ENCODE measurements around the gene GOLGA2. TPM values are rescaled to one million over a fixed set of nuclear protein-coding genes. Genes with fewer than 3 reads are reported as not detected.
"Not testable (repeated sequence)": the region's sequence is repeated elsewhere in the genome, so short reads cannot be mapped to it uniquely, and the experiment has no call there.

The GOLGA2 gene
- total RNA-seq, 1 donor from 2014 or later: 74.9 TPM

DNA sequence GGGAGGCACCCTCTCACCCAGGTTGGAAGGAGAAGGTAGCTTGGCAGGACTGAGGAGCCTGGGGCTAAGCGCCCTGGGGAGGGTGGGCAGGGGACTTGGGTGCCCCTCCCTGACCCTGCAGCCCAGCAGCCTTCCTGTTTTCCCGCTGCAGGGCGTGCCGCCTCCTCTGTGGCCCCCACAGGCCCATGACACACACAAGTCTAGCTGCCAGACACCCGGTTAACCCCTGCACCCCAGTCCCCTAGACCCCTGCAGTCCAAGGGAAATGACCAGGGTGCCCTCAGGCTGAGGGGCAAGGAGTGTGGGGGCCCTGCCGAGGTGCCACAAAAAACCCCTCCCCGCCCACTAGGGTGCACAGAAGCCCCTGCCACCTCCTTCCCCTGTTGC, 33.0 kb downstream of the GOLGA2 start:
- H3K9me3 ChIP-seq: no peaks in the 10 kb centered on the region
- peak overlapping the region in 1 of 2 donors; percentile 60 for H3K27ac ChIP-seq
- TF ChIP-seq, protein P1, sequence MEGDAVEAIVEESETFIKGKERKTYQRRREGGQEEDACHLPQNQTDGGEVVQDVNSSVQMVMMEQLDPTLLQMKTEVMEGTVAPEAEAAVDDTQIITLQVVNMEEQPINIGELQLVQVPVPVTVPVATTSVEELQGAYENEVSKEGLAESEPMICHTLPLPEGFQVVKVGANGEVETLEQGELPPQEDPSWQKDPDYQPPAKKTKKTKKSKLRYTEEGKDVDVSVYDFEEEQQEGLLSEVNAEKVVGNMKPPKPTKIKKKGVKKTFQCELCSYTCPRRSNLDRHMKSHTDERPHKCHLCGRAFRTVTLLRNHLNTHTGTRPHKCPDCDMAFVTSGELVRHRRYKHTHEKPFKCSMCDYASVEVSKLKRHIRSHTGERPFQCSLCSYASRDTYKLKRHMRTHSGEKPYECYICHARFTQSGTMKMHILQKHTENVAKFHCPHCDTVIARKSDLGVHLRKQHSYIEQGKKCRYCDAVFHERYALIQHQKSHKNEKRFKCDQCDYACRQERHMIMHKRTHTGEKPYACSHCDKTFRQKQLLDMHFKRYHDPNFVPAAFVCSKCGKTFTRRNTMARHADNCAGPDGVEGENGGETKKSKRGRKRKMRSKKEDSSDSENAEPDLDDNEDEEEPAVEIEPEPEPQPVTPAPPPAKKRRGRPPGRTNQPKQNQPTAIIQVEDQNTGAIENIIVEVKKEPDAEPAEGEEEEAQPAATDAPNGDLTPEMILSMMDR (IDR thresholded peaks at IDR 0.05): no peak
- DNase-seq (ENCODE audit: low spot score in 2 of 2): no peak
- intact Hi-C loops (cut with DNase I): no loop called here
- H3K4me1 ChIP-seq: no peaks in the 10 kb centered on the region
- H3K27me3 ChIP-seq: peaks cover 6% of the 10 kb centered on the region
- H3K36me3 ChIP-seq: no peaks in the 10 kb centered on the region
- no peak overlapping the region for H3K4me3 ChIP-seq

DNA sequence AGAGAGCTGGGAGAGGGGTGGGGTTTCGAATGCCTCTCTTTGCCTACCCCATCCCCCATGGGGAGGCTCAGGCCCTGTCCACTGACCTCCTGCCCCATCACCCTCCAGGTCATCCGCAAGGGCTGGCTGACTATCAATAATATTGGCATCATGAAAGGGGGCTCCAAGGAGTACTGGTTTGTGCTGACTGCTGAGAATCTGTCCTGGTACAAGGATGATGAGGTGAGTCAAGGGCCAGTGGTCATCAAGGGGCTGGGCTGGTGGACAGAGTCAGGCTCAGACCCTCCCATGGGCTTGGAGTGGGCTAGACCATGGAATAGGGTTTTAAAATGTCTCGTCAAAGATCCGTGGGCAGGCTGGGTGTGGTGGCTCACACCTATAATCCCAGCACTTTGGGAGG, 33.7 kb downstream of the GOLGA2 start:
- TF ChIP-seq, protein P1 (IDR thresholded peaks at IDR 0.05): no peak
- peaks cover 6% of the 10 kb centered on the region for H3K27me3 ChIP-seq
- no peaks in the 10 kb centered on the region for H3K36me3 ChIP-seq
- no peak overlapping the region for H3K27ac ChIP-seq
- H3K4me1 ChIP-seq: no peaks in the 10 kb centered on the region
- H3K4me3 ChIP-seq: no peak overlapping the region
- H3K9me3 ChIP-seq: no peaks in the 10 kb centered on the region
- intact Hi-C loops (cut with DNase I): no loop called here
- DNase-seq (ENCODE audit: low spot score in 2 of 2): no peak

DNA sequence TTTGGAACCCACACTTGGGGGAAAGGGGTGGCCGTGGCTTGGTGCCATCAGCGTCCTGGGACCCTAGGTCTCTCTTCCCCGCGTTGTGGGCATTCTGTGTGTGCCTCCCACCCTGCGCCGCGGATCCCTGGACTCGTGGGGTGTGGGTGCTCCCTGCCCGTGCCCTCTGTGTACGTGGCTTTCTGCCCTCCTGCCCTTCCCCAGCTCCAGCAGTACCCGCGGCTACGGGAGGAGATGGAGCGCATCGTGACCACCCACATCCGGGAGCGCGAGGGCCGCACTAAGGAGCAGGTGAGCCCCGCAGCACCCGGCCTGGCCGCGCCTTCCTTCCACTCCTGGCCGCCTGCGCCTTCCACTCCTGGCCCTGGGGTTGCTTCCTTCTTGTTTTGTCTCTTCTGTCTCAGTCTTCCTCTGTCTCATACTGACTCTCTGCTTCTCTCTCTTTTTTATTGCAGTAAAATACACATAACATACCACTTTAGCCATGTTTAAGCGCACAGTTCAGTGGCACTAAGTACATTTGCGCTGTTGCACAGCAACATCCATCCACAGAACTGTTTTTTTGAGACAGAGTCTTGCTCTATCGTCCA, 41.9 kb downstream of the GOLGA2 start:
- no peaks in the 10 kb centered on the region for H3K27me3 ChIP-seq
- no peak overlapping the region for H3K4me3 ChIP-seq
- no peaks in the 10 kb centered on the region for H3K36me3 ChIP-seq
- TF ChIP-seq, protein P1 (IDR thresholded peaks at IDR 0.05): no peak
- DNase-seq (ENCODE audit: low spot score in 2 of 2): no peak
- H3K4me1 ChIP-seq: no peaks in the 10 kb centered on the region
- no peak overlapping the region for H3K27ac ChIP-seq
- no peaks in the 10 kb centered on the region for H3K9me3 ChIP-seq
- intact Hi-C loops (cut with DNase I): no loop called here

DNA sequence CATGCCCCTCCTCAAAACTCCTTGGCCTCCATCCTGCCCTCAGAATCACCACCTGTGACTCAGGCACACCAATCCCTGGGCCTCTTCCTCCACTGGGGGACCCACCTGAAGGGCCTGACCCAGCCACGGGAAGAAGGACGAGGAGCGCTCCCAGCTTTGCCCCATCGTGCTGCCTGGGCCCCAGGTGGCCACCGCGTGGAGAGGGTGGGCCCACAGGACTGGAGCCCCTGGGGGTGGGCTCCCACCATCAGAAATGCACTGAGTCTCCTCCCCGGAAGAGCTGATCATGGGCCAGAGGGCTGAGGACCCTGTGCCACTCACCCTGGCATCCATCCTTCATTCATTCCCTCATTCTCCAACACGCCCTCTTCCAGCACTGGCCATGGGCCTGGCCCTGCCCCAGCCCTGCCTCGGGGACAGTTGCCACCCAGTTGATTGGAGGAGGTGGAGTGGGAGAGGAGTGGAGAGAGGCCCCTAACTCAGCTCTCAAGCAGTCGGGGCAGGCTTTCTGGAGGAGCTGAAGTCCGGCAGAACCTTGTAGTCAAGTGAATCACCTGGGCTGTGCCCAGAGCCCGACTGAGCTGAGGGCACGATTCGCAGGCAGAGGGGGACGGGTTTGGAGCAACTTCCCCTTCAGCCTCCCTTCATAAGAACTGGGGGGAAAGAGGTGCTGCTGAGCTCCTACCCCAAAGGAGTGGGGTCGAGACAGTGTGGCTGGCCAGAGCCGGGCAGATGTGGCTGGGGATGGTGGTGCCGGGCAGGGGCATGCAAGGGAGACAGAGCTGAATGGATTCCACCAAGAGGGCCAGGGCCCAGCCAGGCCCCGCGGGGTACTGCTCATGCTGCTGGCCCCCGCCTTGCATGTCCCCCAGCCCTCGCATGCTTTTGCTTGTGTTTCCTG, 43.0 kb downstream of the GOLGA2 start:
- H3K36me3 ChIP-seq: no peaks in the 10 kb centered on the region
- H3K9me3 ChIP-seq: no peaks in the 10 kb centered on the region
- peak overlapping the region in 1 of 2 donors; percentile 3 for H3K27ac ChIP-seq
- no peaks in the 10 kb centered on the region for H3K27me3 ChIP-seq
- no peak for DNase-seq (ENCODE audit: low spot score in 2 of 2)
- H3K4me3 ChIP-seq: no peak overlapping the region
- H3K4me1 ChIP-seq: no peaks in the 10 kb centered on the region
- intact Hi-C loops (cut with DNase I): no loop called here
- TF ChIP-seq, protein P1 (IDR thresholded peaks at IDR 0.05): no peak

DNA sequence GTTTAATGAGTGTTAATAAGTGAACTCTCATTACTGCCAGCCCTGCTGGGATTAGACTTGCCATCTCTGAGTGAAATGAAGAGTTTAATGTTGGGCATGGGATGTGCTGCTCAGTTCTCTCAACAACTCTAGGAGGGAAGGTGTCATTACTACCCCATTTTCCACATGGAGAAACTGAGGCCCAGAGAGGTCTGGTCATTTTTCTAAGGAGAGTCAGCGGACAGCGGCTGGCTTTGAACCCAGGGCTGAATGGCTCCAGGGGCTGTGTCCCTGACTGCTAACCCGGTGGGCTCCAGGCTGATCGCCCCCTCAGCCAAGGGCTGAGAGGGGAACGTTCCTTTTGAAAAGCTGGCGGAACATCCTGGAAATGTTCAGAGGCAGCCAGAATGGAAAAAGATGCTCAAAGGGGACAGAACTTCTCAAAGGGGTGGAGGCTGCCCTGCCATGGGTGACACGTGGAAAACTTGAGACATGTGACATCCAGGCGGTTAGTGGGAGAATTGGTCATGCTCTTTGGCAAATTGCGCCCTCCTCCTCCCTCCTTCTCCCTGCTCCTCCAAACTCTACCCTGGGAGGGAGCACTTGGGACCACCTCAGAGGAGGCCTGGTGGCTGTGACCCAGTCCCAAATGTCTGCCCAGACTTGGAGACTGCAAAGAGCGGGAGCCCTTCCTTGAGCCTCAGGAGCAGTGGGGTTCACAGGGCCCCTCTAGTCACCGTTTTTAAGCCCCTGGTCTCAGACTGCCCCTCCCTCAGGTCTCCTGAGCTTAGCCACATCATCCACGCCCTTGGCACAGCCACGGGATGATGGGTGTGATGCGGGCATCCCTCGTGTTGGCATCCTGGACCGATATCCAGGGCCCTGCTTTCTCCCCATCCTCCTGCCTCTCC, 43.9 kb downstream of the GOLGA2 start:
- intact Hi-C loops (cut with DNase I): no loop called here
- Histone ChIP-seq H3K9me3 (no peaks in the 10 kb centered on the region), H3K27ac (peak overlapping the region in 1 of 2 donors; percentile 3), H3K36me3 (no peaks in the 10 kb centered on the region), H3K27me3 (no peaks in the 10 kb centered on the region), H3K4me3 (no peak overlapping the region), H3K4me1 (no peaks in the 10 kb centered on the region)
- DNase-seq (ENCODE audit: low spot score in 2 of 2): no peak
- TF ChIP-seq, protein P1 (IDR thresholded peaks at IDR 0.05): no peak

DNA sequence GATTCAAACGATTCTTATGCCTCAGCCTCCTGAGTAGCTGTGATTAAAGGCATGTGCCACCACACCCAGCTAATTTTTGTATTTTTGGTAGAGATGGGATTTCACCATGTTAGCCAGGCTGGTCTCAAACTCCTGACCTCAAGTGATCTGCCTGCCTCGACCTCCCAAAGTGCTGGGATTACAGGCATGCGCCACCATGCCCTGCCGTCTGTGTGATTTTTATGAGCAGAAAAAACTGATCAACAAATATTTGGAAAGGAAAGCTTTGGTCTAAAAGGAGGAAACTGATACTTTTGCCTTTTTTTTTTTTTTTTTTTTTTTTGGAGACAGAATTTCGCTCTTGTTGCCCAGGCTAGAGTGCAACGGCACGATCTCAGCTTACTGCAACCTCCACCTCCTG, 44.9 kb downstream of the GOLGA2 start:
- DNase-seq (ENCODE audit: low spot score in 2 of 2); H3K9me3 ChIP-seq; H3K27ac ChIP-seq; H3K4me1 ChIP-seq; H3K27me3 ChIP-seq; H3K4me3 ChIP-seq; intact Hi-C loops (cut with DNase I); H3K36me3 ChIP-seq: not testable (repeated sequence)
